DMS53 treated with DMSO at 0.1 percent for 48 hours (cell line): ENCODE data around the gene DPEP2.
"Not testable (repeated sequence)": the region's sequence is repeated elsewhere in the genome, so short reads cannot be mapped to it uniquely, and the experiment has no call there.

Experiments
- DNase-seq: peaks from one replicate; lab custom pipeline; 2025; ENCODE audit not compliant: unreplicated experiment; lab: John Stamatoyannopoulos, UW

The DPEP2 gene

DNA sequence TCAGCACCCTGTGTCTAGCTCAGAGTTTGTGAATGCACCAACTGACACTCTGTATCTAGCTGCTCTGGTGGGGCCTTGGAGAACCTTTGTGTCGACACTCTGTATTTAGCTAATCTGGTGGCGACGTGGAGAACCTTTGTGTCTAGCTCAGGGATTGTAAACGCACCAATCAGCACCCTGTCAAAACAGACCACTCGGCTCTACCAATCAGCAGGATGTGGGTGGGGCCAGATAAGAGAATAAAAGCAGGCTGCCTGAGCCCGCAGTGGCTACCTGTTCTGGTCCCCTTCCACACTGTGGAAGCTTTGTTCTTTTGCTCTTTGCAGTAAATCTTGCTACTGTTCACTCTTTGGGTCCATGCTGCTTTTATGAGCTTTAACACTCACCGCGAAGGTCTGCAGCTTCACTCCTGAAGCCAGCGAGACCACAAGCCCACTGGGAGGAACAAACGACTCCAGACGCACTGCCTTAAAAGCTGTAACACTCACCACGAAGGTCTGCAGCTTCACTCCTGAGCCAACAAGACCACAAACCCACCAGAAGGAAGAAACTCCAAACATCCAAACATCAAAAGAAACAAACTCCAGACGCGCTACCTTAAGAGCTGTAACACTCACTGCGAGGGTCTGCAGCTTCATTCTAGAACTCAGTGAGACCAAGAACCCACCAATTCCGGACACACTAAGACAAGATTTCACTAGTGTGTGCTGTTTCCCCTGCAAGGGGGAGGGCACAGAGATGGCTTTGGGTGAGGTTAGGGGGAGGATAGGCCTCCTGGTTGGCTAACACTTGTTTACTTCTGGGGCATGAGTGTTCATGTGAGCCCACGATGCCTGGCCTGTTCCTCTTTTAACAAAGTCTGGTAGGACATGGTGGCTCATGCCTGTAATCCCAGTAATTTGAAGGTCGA lies at the start of gene DPEP2:
TSS of gene DPEP2 (minus strand) at position 706 of the 910 bp plus-strand sequence. CDS start 6,272 bp downstream, outside the sequence.
- not testable (repeated sequence) for DNase-seq

DNA sequence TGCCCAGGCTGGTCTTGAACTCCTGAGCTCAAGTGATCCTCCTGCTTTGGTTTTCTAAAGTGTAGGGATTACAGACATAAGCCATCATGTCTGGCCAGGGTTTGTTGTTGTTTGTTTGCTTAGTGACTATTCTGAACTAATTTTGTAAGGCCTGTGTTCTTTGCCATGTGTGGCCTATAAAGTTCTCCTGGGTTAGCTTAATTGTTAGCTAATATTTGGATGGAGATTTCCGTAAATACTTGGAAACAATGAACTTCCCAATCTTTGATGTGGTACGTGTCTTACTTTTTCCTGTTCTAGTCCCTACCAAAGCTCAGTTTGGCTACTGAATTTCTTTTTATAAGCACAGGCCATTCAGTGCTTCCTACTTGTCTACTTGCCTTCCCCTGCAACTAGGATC lies 48.7 kb upstream of the DPEP2 start:
- no peak for DNase-seq

DNA sequence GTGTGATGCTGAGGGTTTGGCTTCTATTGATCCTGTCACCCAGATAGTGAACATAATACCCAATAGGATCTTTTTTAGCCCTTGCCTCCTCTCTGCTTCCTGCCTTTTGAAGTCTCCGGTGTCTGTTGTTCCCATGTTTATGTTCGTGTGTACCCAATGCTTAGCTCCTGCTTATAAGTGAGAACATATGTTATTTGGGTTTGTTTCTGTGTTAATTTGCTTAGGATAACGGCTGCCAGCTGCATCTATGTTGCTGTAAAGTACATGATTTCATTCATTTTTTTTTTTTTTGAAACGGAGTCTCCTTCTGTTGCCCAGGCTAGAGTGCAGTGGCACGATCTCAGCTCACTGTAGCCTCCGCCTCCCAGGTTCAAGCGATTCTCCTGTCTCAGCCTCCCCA lies 46.8 kb upstream of the DPEP2 start:
- no peak for DNase-seq

DNA sequence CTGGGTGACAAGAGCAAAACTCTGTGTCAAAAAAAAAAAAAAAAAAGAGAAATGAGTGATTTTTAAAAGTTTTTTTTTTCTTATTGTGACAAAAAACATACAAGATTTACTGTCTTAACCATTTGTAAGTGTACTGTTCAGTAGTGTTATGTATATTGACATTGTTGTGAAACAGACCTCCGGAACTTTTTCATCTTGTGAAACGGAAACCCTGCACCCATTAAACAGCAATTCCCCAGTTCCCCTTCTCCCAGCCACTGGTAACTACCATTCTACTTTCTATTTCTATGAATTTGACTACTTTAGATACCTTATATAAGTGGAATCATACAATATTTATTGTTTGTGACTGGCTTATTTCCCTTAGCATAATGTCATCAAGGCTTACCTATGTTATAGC lies 42.5 kb upstream of the DPEP2 start:
- DNase-seq: no peak

- peak; percentile 26 for DNase-seq
Measured at GRCh38 chr16:68040506-68041288, 41.4 kb upstream of the DPEP2 start.

DNA sequence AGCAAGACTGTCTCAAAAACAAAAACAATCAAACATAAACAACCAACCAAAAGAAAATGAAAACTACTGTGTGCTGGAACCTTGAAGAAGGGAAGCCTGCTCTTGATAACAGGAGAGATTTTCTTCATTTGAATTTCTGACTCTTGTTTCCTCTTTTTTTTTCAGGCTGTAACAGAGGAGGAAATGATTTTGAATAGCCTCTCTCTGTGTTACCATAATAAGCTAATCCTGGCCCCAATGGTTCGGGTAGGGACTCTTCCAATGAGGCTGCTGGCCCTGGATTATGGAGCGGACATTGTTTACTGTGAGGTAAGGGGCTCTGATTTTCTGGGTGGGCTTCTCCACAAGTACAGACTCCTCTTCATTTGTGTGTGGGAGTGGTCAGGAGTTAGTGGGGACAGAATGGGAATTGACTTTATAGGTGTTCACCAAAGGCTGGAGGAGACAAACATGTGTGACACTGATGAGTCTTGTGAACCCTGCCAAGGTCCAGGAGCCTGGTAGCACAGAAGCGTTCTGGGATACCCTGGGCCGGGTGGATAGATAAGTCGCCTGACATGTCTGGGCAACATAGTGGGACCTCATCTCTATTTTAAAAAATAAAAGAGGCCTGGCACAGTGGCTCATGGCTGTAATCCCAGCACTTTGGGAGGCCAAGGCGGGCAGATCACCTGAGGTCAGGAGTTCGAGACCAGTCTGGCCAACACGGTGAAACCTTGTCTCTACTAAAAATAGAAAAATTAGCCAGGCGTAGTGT lies 38.7 kb upstream of the DPEP2 start:
- DNase-seq: no peak

DNA sequence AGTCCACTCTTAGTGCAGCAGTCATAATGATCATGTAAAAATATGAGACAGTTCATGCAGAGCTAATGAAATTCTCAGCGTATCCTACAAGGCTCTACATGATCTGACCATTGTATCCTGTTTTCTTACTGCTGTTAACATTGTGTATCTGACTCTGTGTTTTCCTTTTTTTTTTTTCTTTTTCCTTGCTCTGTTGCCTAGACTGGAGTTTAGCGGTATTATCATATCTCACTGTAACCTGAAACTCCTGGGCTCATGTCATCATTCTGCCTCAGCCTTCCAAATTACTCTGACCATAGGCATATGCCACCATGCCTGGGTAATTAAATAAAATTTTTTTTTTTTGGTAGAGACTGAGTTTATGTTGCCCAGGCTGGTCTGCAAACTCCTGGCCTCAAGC lies 35.9 kb upstream of the DPEP2 start:
- no peak for DNase-seq

DNA sequence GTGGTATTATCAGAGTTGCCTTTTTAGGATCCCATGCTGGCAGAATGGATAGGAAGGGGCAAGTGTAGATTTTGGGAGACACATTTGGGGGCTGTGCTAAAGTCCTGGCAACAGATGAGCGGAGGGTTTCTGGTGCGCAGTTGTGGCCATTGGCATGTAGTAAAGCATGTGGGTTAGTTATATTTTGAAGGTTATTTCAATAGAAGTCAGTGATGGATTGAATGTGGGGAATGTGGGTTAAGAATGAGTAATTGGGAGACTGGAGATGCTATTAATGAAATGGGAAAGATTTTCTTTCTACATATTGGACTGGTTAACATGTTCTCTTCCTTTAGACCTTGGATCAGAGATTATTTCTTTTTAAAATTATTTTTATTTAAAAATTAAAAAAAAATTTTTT lies 33.8 kb upstream of the DPEP2 start:
- DNase-seq: no peak

- no peak for DNase-seq
Measured at GRCh38 chr16:68031951-68032350, 32.7 kb upstream of the DPEP2 start.

DNA sequence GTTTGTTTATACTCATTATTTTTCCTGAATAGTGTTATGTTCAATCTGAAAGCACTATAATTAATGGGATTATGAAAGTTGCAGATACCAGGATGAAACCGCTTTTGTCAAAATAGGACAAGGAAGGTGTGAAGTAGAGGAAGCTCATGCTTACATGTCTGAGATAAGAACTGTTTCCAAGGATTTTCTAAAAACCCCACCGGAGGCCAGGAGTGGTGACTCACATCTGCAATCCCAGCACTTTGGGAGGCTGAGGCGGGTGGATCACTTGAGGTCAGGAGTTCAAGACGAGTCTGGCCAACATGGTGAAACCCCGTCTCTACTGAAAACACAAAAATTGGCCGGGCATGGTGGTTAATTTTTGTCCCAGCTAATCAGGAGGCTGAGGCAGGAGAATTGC lies 30.8 kb upstream of the DPEP2 start:
- DNase-seq: not testable (repeated sequence)

- DNase-seq: no peak
Measured at GRCh38 chr16:68028996-68029395, 29.7 kb upstream of the DPEP2 start.

DNA sequence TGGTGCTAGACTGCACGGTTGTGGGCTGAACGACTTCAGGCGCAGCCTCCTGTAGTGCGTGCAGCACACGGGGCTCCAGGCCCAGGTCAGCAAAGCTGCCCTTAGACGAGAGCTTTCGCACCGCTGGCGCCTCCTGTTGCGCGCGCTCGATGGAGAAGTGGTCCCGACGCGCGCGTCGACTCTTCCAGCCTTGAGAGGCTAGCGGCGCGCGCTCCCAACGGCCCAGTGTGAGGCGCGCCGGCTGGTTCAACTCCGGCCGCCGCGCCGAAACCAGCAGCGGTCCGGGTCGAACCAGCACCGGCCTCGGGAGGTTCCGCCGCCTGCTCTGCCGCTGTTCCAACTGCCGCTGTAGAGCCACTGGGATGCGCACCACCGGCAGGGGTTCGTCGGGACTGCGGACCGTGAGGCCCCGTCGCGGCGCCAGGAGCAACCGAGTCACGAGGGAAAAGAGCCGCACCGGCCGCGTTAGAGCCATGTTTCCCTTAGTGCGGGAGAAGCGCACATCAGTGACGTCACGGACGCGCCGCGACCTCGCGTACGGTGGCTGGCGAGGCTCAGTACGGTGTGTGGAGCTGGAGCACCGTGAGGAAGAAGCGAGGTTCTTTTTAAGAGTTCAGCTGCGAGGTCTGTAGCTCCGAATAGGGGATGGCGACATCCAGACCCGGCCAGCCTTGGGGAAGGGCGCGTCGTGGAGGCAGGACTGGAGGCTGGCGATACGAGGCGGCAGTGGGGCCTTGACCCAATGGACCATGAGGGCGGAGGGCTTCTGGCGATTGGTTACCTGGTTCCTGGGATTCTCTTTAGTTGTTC lies 23.6 kb upstream of the DPEP2 start, which contains the start of the genes DDX28 and DUS2:
TSS of gene DDX28 (minus strand) at position 505 of the 810 bp plus-strand sequence. CDS start at position 475, 30 bp downstream.
TSS of gene DUS2 (plus strand) at position 557 of the 810 bp plus-strand sequence. CDS start 14,740 bp downstream, outside the sequence.
- DNase-seq: peak; percentile 44

DNA sequence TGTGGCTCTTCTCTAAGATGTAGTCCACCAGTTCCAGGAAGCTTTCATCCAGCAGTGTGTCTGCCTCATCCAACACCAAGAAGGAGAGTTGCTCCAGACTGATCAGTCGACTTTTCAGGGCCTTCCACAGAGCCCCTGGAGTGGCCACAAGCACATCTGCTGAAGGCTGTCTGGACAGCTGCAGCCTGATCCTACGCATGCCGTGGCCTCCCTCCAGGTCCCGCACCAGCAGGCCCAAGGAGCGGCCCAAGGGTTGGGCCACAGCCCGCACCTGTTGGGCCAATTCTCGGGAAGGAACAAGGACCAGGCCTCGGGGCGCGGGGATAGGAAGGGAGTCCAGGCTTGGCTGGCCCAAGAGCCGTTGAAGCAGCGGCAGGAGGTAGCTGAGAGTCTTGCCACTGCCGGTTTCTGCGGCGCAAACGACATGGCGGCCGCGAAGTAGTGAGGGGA lies 23.0 kb upstream of the DPEP2 start:
- DNase-seq: no peak

DNA sequence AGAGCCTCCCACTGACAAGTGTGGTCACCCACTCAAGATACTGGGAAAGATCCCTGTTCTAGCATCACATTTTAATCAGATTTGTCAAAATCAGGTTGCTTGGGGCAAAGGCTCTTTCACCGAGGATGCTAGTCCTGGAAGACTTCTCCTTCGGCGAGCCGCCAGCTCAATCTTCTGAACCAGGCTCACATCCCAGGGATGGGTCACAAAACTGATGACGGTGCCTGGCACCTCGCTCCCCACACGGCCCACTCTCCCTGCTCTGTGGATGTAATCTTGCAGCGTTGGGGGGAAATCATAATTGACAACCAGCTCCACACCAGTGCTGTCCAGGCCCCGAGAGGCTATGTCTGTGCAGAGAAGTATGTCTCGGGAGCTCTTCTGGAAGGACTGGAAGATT lies 22.2 kb upstream of the DPEP2 start:
- no peak for DNase-seq

DNA sequence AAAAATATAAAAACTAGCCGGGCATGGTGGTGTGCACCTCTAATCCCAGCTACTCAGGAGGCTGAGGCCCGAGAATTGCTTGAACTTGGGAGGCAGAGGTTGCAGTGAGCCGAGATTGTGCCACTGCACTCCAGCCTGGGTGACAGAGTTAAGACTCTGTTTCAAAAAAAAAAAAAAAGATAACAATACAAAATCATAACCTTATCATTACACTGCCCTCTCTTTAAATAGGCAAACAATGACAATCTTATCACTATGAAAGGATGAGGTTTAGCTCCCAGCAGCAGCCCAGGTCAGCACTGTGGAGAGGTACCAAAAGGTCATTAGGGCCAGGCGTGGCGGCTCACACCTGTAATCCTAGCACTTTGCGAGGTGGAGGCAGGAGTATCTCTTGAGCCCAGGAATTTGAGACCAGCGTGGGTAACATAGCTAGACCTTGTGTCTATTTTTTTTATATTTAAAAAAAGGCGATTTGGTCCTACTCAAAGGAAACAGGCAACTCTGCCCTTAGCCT lies 19.9 kb upstream of the DPEP2 start:
- DNase-seq: no peak

- no peak for DNase-seq
Measured at GRCh38 chr16:68015681-68016080, 16.4 kb upstream of the DPEP2 start, which contains the start of gene DPEP2NB. DPEP2NB (minus strand) TSS chr16:68015911; CDS start chr16:68015770, 141 bp downstream.

DNA sequence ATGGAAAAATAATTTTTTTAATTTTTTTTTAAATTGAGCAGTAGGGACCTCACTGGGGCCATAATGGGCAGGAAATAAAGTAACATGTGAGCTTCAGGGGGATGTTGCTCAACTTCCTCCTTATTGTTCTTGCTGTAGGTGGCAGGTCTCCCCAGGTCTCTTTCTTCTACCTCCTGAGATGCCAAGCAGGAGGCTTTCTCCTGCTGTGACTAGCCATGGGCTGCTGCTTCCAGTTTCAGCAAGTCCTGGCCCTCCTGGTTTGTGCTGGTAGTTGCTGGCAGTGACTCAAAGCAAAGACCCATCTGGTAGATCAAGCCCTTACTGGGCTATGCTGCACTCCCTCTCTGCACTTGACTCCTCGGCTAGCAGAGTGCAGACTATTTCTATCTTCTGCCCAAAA lies 14.2 kb upstream of the DPEP2 start:
- no peak for DNase-seq

GRCh38 chr16:68009872-68010271 lies 10.6 kb upstream of the DPEP2 start:
- not testable (repeated sequence) for DNase-seq

- no peak for DNase-seq
Measured at GRCh38 chr16:68009157-68009735, 10.0 kb upstream of the DPEP2 start.
